ENCODE results near the gene RNASE1.

DNA sequence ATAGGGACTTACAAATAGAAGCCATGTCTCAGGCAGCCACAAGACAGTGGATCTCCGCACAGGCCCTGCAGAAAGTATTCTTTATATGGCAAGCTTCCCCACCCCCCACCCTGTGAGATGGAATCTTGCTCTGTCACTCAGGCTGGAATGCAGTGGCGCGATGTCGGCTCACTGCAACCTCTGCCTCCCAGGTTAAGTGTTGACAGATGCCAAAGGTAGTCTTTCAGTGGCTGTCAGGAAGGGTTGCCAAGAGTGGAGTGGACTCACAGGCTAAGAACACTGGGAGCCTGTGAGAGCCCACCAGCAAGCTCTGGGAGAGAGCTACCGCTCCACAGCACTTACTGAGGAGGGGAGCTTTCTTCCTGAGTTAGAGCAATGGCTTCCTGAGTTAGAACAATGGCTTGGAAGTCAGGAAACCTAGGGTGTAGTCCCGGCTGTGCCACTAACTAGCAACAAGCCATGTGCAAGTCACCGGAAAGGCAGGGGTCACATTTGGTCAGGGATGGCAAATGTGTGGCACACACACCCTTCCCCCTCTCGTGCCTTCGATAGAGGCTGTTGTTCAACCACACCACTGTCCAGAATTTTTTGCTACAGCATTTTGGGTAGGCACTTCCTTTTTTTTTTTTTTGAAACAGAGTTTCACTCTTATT, 2.6 kb downstream of the RNASE1 start:
- TF ChIP-seq ZNF121 (CRISPR knock-in tag; IDR thresholded peaks at IDR 0.05), result no peak
- TF ChIP-seq ZNF423 (CRISPR knock-in tag; IDR thresholded peaks at IDR 0.05), result no peak
- TF ChIP-seq, protein P1, sequence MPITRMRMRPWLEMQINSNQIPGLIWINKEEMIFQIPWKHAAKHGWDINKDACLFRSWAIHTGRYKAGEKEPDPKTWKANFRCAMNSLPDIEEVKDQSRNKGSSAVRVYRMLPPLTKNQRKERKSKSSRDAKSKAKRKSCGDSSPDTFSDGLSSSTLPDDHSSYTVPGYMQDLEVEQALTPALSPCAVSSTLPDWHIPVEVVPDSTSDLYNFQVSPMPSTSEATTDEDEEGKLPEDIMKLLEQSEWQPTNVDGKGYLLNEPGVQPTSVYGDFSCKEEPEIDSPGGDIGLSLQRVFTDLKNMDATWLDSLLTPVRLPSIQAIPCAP (CRISPR knock-in tag; IDR thresholded peaks at IDR 0.05), result no peak
- TF ChIP-seq, protein P2, sequence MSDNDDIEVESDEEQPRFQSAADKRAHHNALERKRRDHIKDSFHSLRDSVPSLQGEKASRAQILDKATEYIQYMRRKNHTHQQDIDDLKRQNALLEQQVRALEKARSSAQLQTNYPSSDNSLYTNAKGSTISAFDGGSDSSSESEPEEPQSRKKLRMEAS (CRISPR knock-in tag; IDR thresholded peaks at IDR 0.05), result no peak
- TF ChIP-seq, protein P3, sequence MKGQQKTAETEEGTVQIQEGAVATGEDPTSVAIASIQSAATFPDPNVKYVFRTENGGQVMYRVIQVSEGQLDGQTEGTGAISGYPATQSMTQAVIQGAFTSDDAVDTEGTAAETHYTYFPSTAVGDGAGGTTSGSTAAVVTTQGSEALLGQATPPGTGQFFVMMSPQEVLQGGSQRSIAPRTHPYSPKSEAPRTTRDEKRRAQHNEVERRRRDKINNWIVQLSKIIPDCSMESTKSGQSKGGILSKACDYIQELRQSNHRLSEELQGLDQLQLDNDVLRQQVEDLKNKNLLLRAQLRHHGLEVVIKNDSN (CRISPR knock-in tag; IDR thresholded peaks at IDR 0.05), result no peak
- TF ChIP-seq JAZF1 (CRISPR knock-in tag; IDR thresholded peaks at IDR 0.05), result no peak
- TF ChIP-seq, protein P4, sequence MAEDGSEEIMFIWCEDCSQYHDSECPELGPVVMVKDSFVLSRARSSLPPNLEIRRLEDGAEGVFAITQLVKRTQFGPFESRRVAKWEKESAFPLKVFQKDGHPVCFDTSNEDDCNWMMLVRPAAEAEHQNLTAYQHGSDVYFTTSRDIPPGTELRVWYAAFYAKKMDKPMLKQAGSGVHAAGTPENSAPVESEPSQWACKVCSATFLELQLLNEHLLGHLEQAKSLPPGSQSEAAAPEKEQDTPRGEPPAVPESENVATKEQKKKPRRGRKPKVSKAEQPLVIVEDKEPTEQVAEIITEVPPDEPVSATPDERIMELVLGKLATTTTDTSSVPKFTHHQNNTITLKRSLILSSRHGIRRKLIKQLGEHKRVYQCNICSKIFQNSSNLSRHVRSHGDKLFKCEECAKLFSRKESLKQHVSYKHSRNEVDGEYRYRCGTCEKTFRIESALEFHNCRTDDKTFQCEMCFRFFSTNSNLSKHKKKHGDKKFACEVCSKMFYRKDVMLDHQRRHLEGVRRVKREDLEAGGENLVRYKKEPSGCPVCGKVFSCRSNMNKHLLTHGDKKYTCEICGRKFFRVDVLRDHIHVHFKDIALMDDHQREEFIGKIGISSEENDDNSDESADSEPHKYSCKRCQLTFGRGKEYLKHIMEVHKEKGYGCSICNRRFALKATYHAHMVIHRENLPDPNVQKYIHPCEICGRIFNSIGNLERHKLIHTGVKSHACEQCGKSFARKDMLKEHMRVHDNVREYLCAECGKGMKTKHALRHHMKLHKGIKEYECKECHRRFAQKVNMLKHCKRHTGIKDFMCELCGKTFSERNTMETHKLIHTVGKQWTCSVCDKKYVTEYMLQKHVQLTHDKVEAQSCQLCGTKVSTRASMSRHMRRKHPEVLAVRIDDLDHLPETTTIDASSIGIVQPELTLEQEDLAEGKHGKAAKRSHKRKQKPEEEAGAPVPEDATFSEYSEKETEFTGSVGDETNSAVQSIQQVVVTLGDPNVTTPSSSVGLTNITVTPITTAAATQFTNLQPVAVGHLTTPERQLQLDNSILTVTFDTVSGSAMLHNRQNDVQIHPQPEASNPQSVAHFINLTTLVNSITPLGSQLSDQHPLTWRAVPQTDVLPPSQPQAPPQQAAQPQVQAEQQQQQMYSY (CRISPR knock-in tag; IDR thresholded peaks at IDR 0.05), result no peak
- TF ChIP-seq, protein P5, sequence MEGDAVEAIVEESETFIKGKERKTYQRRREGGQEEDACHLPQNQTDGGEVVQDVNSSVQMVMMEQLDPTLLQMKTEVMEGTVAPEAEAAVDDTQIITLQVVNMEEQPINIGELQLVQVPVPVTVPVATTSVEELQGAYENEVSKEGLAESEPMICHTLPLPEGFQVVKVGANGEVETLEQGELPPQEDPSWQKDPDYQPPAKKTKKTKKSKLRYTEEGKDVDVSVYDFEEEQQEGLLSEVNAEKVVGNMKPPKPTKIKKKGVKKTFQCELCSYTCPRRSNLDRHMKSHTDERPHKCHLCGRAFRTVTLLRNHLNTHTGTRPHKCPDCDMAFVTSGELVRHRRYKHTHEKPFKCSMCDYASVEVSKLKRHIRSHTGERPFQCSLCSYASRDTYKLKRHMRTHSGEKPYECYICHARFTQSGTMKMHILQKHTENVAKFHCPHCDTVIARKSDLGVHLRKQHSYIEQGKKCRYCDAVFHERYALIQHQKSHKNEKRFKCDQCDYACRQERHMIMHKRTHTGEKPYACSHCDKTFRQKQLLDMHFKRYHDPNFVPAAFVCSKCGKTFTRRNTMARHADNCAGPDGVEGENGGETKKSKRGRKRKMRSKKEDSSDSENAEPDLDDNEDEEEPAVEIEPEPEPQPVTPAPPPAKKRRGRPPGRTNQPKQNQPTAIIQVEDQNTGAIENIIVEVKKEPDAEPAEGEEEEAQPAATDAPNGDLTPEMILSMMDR (IDR thresholded peaks at IDR 0.05), result no peak
- no peak for TF ChIP-seq ZNF232 (CRISPR knock-in tag; IDR thresholded peaks at IDR 0.05)
- no peak for TF ChIP-seq TEAD1 (CRISPR knock-in tag; IDR thresholded peaks at IDR 0.05)
- no peak for TF ChIP-seq ZBTB21 (CRISPR knock-in tag; IDR thresholded peaks at IDR 0.05; ENCODE audit: borderline replicate concordance)

Measured in WTC11 (cell line).